ENCODE measurements around the gene HOXB5. TPM values are rescaled to one million over a fixed set of nuclear protein-coding genes. Genes with fewer than 3 reads are reported as not detected.

HOXB5 gene
- total RNA-seq, 6 donors from 2014 or later, result 0.39 to 5.0 (median 1.5) TPM

DNA sequence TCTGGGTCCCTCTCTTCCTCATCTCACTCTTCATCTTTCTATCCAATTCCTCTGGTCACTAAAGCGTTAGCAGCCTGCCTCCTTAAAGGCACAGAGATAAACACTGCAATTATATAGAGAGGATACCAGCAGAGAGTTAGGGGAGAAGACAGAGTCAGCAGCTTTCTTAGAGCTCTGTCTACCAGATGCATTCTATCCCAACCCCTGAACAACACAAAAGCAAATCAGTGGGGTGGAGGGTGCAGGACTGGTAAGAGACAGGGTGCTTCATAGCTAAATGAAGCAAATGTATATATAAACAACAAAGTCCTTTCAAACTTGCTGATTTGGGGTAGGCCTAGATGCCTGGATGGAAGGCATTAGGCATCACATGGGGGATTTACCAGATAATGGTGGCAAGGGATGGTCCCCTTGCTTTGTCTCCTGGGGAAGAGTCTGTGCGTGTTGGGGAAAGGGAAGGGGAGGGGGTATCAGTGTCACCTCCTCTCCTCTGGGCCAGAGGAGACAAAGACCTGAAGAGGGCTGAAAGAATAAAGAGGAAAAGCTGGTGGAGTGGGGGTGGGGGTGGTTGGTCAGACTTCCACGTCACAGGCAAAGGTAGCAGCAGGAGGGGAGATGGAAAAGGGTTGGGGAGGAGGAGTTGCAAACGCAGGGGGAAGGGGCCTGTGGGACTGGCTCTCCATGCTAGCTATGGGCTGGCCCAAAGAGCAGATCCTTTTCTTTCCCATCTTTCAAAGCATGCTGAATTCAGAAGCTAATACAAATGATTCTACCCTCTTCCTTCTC lies 27.5 kb downstream of the HOXB5 start:
- no peaks in the 10 kb centered on the region for H3K36me3 ChIP-seq
- H3K27ac ChIP-seq, result peak overlapping the region in 2 of 4 donors; percentile 53 to 83
- TF ChIP-seq POLR2AphosphoS5 (IDR thresholded peaks at IDR 0.05), result no peak
- TF ChIP-seq POLR2A (IDR thresholded peaks at IDR 0.05), result no peak
- H3K4me1 ChIP-seq, result peaks cover 9 to 15% (median 11%) of the 10 kb centered on the region in 4 donors
- WGBS, 2 donors, result 52 to 55% methylated on average over 4 of the region's 4 CpGs
- H3K4me3 ChIP-seq, result no peak overlapping the region
- no peak for DNase-seq
- H3K9me3 ChIP-seq, result no peaks in the 10 kb centered on the region
- ATAC-seq (ENCODE audit: low FRiP score in 2 of 2), result no peak
- H3K27me3 ChIP-seq, result peaks cover 0 to 28% (median 10%) of the 10 kb centered on the region in 4 donors

DNA sequence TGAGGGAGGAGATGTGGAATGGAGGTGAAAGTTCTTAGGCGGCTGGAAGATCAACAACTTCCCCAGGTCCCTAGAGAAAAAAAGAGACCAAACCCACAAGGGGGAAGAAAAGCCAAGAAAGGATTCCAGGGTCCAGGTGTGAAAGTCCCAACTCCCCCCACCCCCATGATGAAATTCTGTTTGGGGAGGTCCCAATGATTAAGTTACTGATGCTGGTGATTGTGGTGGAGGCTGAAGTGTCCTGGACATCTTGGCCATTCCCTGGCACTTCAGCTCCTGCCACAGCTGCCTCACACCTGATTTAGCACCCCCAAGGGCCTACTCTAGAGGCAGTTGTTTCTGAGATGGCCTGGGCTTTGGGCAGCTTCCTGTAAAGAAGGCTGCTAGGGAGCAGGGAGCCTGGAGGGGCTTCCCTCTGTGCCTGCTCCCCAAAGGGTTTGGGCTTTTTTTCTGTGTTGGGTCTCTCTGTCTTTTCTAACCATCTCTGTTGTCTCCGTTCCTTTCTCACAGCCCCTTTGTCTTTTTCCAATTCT lies 28.5 kb downstream of the HOXB5 start:
- peaks cover 0 to 28% (median 6%) of the 10 kb centered on the region in 4 donors for H3K27me3 ChIP-seq
- DNase-seq, result no peak
- H3K4me3 ChIP-seq, result no peak overlapping the region
- TF ChIP-seq POLR2A (IDR thresholded peaks at IDR 0.05), result no peak
- TF ChIP-seq, protein P1, sequence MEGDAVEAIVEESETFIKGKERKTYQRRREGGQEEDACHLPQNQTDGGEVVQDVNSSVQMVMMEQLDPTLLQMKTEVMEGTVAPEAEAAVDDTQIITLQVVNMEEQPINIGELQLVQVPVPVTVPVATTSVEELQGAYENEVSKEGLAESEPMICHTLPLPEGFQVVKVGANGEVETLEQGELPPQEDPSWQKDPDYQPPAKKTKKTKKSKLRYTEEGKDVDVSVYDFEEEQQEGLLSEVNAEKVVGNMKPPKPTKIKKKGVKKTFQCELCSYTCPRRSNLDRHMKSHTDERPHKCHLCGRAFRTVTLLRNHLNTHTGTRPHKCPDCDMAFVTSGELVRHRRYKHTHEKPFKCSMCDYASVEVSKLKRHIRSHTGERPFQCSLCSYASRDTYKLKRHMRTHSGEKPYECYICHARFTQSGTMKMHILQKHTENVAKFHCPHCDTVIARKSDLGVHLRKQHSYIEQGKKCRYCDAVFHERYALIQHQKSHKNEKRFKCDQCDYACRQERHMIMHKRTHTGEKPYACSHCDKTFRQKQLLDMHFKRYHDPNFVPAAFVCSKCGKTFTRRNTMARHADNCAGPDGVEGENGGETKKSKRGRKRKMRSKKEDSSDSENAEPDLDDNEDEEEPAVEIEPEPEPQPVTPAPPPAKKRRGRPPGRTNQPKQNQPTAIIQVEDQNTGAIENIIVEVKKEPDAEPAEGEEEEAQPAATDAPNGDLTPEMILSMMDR (IDR thresholded peaks at IDR 0.05), result no peak
- TF ChIP-seq EP300 (IDR thresholded peaks at IDR 0.05), result no peak
- no peak for TF ChIP-seq POLR2AphosphoS5 (IDR thresholded peaks at IDR 0.05)
- WGBS, 2 donors, result 56 to 60% methylated on average over 2 of the region's 2 CpGs
- no peaks in the 10 kb centered on the region for H3K36me3 ChIP-seq
- H3K27ac ChIP-seq, result peak overlapping the region in 3 of 4 donors; percentile 53 to 83 (median 56)
- peaks cover 9 to 17% (median 13%) of the 10 kb centered on the region in 4 donors for H3K4me1 ChIP-seq
- no peak for ATAC-seq (ENCODE audit: low FRiP score in 2 of 2)
- no peaks in the 10 kb centered on the region for H3K9me3 ChIP-seq

DNA sequence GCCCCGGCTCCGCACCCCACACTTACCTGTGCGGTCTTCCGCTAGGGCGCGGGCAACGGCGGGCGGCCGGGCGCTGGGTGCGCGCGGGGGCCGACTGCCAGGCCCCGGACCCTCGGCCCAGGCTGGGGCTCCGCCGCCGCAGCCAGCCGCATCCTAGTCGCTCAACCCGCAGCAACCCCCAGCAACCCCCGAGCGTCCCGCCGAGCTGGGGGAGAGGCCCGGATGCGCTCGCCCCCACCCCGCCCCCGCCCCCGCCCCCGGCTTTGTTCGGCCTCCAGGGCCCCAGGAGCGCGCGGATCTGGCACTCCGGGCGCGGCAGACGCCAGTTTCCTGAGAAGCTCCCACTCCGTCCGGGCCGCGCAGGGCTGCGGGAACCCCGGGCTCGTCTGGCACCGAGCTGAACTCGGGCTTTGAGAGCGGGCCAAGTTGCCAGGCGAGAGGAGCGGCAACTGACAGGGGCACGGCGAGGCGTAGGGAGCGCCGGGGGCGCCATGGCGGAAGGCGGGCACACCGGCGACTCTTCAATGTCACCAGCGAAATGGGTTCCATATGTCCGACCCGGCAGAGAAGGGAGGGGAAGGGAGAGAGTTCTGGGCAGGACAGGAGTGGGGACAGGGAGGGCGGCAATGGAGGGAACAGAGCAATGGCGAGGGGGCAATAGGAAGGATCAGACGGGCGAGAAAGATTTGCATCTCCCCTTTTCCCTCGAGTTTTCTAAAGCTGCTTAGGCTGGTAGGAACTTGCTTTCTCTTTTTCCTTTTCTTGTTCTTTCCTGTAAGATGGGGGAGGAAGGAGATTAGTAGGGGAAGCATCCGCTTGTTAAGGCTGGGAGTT lies 29.2 kb downstream of the HOXB5 start:
- Histone ChIP-seq H3K27me3 (peaks cover 0 to 23% (median 4%) of the 10 kb centered on the region in 4 donors), H3K27ac (peak overlapping the region; percentile 56 to 83 (median 64)), H3K4me3 (peak overlapping the region; percentile 6 to 30 (median 20)), H3K4me1 (peaks cover 9 to 17% (median 13%) of the 10 kb centered on the region in 4 donors), H3K9me3 (no peaks in the 10 kb centered on the region), H3K36me3 (no peaks in the 10 kb centered on the region)
- TF ChIP-seq POLR2AphosphoS5 (IDR thresholded peaks at IDR 0.05) (no peak), EP300 (IDR thresholded peaks at IDR 0.05) (no peak), POLR2A (IDR thresholded peaks at IDR 0.05) (no peak)
- TF ChIP-seq, protein P1 (IDR thresholded peaks at IDR 0.05), result no peak
- peak in 1 of 2 donors; percentile 39 for ATAC-seq (ENCODE audit: low FRiP score in 2 of 2)
- 11 to 20% methylated on average over 23 to 39 of the region's 73 CpGs for WGBS, 2 donors
- peak in 1 of 2 donors; percentile 86 for DNase-seq

DNA sequence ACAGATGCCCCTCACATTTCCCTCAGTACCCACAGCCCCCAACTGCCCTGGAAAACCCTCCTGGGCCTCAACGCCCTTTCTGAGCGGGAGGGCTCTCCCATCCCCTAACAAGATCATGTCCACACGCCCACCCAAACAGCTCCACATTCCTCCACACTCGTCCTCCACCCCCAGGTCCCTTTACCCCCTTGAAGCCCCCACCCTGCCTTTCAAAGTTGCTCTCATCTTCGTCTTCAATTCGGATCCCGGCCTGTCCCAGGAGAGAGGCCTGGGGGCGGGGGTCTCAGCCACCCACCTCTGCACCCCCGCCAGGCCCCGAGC lies 29.8 kb downstream of the HOXB5 start:
- Histone ChIP-seq H3K4me1 (peaks cover 9 to 17% (median 13%) of the 10 kb centered on the region in 4 donors), H3K27me3 (peaks cover 0 to 21% (median 4%) of the 10 kb centered on the region in 4 donors), H3K27ac (peak overlapping the region; percentile 56 to 83 (median 64)), H3K4me3 (peak overlapping the region in 3 of 4 donors; percentile 17 to 30 (median 23)), H3K9me3 (no peaks in the 10 kb centered on the region), H3K36me3 (no peaks in the 10 kb centered on the region)
- ATAC-seq (ENCODE audit: low FRiP score in 2 of 2) (no peak), DNase-seq (no peak)
- TF ChIP-seq, protein P1 (IDR thresholded peaks at IDR 0.05), result no peak
- TF ChIP-seq POLR2A (IDR thresholded peaks at IDR 0.05) (no peak), POLR2AphosphoS5 (IDR thresholded peaks at IDR 0.05) (no peak)
- 40 to 43% methylated on average over 8 to 10 of the region's 10 CpGs for WGBS, 2 donors

DNA sequence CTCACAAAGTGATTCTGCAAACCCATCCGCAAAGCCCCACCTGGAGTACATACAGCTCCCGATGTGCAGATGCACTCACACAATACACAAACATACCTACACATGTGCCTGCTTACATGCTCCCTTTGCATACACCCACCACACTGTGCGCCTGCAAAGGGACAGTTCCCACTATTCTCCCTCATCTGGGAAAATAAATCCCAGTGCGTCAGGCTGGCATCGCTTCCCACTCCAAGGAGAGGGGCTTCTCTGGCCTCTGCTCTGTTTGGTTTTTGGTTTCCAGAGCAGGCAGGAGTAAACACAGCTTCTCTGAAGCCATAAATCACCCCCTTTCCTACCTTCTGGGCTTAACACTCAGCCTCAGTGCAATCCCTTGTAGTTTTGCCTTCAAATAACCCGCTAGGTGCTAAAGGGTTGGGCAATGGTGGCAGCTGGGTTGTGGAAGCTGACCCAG lies 30.2 kb downstream of the HOXB5 start:
- H3K27ac ChIP-seq, result peak overlapping the region; percentile 56 to 83 (median 64)
- ATAC-seq (ENCODE audit: low FRiP score in 2 of 2) (no peak), DNase-seq (no peak)
- peaks cover 9 to 17% (median 13%) of the 10 kb centered on the region in 4 donors for H3K4me1 ChIP-seq
- peak overlapping the region in 2 of 4 donors; percentile 23 to 30 for H3K4me3 ChIP-seq
- H3K27me3 ChIP-seq, result peaks cover 0 to 17% (median 4%) of the 10 kb centered on the region in 4 donors
- H3K9me3 ChIP-seq, result no peaks in the 10 kb centered on the region
- no peaks in the 10 kb centered on the region for H3K36me3 ChIP-seq
- WGBS, 2 donors, result 63 to 74% methylated on average over 5 to 6 of the region's 6 CpGs
- TF ChIP-seq POLR2A (IDR thresholded peaks at IDR 0.05), result no peak
- no peak for TF ChIP-seq POLR2AphosphoS5 (IDR thresholded peaks at IDR 0.05)
- TF ChIP-seq, protein P1 (IDR thresholded peaks at IDR 0.05), result no peak
- no peak for TF ChIP-seq EP300 (IDR thresholded peaks at IDR 0.05)

Measured in upper lobe of left lung (tissue), 6 donors.